GM18873 (cell line): Measurements from ENCODE around the gene EXOC3L2.

Experiments
- ATAC-seq: cut with Tn5 transposase; IDR thresholded peaks from one replicate; pipeline ENCODE4 v1.9.1; 2021; ENCODE audit warnings: mild to moderate bottlenecking, moderate library complexity, moderate number of reproducible peaks; ENCODE audit not compliant: unreplicated experiment, low FRiP score

Gene EXOC3L2

GRCh38 chr19:45186509-45187334, 58.5 kb downstream of the EXOC3L2 start:
- no peak for ATAC-seq

- no peak for ATAC-seq
Measured at GRCh38 chr19:45184115-45184514, 61.1 kb downstream of the EXOC3L2 start.

GRCh38 chr19:45182758-45183157, 62.4 kb downstream of the EXOC3L2 start:
- no peak for ATAC-seq

GRCh38 chr19:45180936-45181335, 64.3 kb downstream of the EXOC3L2 start:
- ATAC-seq = no peak

- no peak for ATAC-seq
Measured at GRCh38 chr19:45179892-45180370, 65.3 kb downstream of the EXOC3L2 start.

GRCh38 chr19:45179072-45179891, 65.9 kb downstream of the EXOC3L2 start:
- no peak for ATAC-seq

GRCh38 chr19:45178262-45179071, 66.7 kb downstream of the EXOC3L2 start, which contains the start of gene BLOC1S3:
Gene BLOC1S3 (plus strand): TSS chr19:45178784. CDS start chr19:45179297, 513 bp downstream.
- peak; percentile 88 for ATAC-seq

GRCh38 chr19:45177817-45178261, 67.4 kb downstream of the EXOC3L2 start, which contains the start of gene TRAPPC6A:
Gene TRAPPC6A (minus strand): TSS chr19:45178237. CDS start chr19:45178218, 19 bp downstream.
- ATAC-seq = no peak

GRCh38 chr19:45175515-45176345, 69.5 kb downstream of the EXOC3L2 start:
- ATAC-seq = no peak

- ATAC-seq = no peak
Measured at GRCh38 chr19:45173816-45174215, 71.4 kb downstream of the EXOC3L2 start.

- ATAC-seq = no peak
Measured at GRCh38 chr19:45172611-45173208, 72.5 kb downstream of the EXOC3L2 start.

- no peak for ATAC-seq
Measured at GRCh38 chr19:45172173-45172572, 73.0 kb downstream of the EXOC3L2 start.

- ATAC-seq = no peak
Measured at GRCh38 chr19:45171211-45171623, 74.0 kb downstream of the EXOC3L2 start.

- ATAC-seq = no peak
Measured at GRCh38 chr19:45170146-45171106, 74.8 kb downstream of the EXOC3L2 start.

GRCh38 chr19:45169602-45170001, 75.6 kb downstream of the EXOC3L2 start:
- ATAC-seq = no peak

GRCh38 chr19:45168767-45169351, 76.3 kb downstream of the EXOC3L2 start:
- no peak for ATAC-seq

GRCh38 chr19:45166723-45167252, 78.4 kb downstream of the EXOC3L2 start:
- no peak for ATAC-seq
